K562 (cell line): ENCODE measurements around the gene TMEM225B. TPM values are rescaled to one million over a fixed set of nuclear protein-coding genes. Genes with fewer than 3 reads are reported as not detected.

ENCODE experiments used
- ATAC-seq: fragments of 200-7000 bp; cut with Tn5 transposase; 3 replicates; pipeline ENCODE4 v1.9.1; 2020; ENCODE audit warnings: moderate library complexity
- BruUV-seq: library from RNA; stranded (reverse); fragments of 400-500 nt; replicated peaks from 2 replicates; lab custom pipeline; 2021; lab: Mats Ljungman, UMichigan
- CTCF ChIA-PET: fragments of 300-600 bp; formaldehyde crosslinking; extraction: SDS; loops from one replicate; lab custom pipeline; 2021; ENCODE audit warnings: low intra/inter-chr PET ratio; lab: Yijun Ruan, JAX
- POLR2A ChIA-PET: fragments of 300-600, 350-650 bp; sonication (Branson Sonifier 250); formaldehyde crosslinking; extraction: SDS; loops from one replicate; lab custom pipeline; 2021; ENCODE audit warnings: antibody characterized with exemption, inconsistent platforms; lab: Yijun Ruan, JAX
- DNase-seq, 4 experiments: peaks; one replicate each; pipeline versions ENCODE4 v3.0.0 to v3.0.0-alpha.2; 2011 to 2018; ENCODE audit warnings: low spot score in 3 of 4, mixed read lengths in 3 of 4; ENCODE audit errors: extremely low read depth in 1 of 4
- FAIRE-seq: peaks from 2 replicates; lab custom pipeline; 2011; peaks lifted over from hg19 to GRCh38; lab: Jason Lieb, UNC
- H2AFZ ChIP-seq: 2 replicates; pipeline ENCODE4 v1.6.0; 2011; ENCODE audit warnings: low read depth, low read length, control low read depth, inconsistent platforms
- H3K27ac ChIP-seq: fragments of 200-600 bp; 3 replicates; pipeline ENCODE4 v1.8.0; 2011; ENCODE audit warnings: low read depth, mild to moderate bottlenecking, control low read depth, inconsistent platforms, low read length, moderate library complexity, mixed read lengths; ENCODE audit errors: extremely low read depth
- H3K27me3 ChIP-seq, 2 experiments: fragments of 300-600 bp in 1 of 2; 2 replicates in 1 of 2; 3 replicates in 1 of 2; pipeline versions ENCODE4 v1.6.0 to v1.8.0; 2011; ENCODE audit warnings: inconsistent platforms in 2 of 2, low read length in 2 of 2, mild to moderate bottlenecking in 1 of 2, mixed read lengths in 1 of 2, moderate library complexity in 1 of 2; ENCODE audit not compliant: control insufficient read depth in 2 of 2, insufficient read depth in 2 of 2
- H3K36me3 ChIP-seq: fragments of 300-600 bp; 3 replicates; pipeline ENCODE4 v1.8.0; 2011; ENCODE audit warnings: mild to moderate bottlenecking, low read length, inconsistent platforms; ENCODE audit not compliant: control insufficient read depth, insufficient read depth
- H3K4me1 ChIP-seq, 2 experiments: fragments of 200-600 bp in 1 of 2; replicated peaks in 1 of 2; 2 replicates in 1 of 2; 3 replicates in 1 of 2; pipeline versions ENCODE4 v1.5.1 to v1.8.0; 2011; ENCODE audit warnings: inconsistent platforms in 2 of 2, low read length in 2 of 2, mild to moderate bottlenecking in 1 of 2, mixed read lengths in 1 of 2, moderate library complexity in 1 of 2; ENCODE audit not compliant: control insufficient read depth in 2 of 2, insufficient read depth in 2 of 2
- H3K4me2 ChIP-seq: 2 replicates; pipeline ENCODE4 v1.6.1; 2011; ENCODE audit warnings: low read length, control low read depth, inconsistent platforms, mixed read lengths; ENCODE audit not compliant: insufficient read depth
- H3K4me3 ChIP-seq: fragments of 200-600 bp; sonication (generic), shearing (Covaris generic); 2 replicates; pipeline ENCODE4 v1.5.1; 2016; ENCODE audit warnings: control low read depth, inconsistent platforms
- H3K79me2 ChIP-seq: fragments of 200-600 bp; 3 replicates; pipeline ENCODE4 v1.8.0; 2011; ENCODE audit warnings: low read length, inconsistent platforms; ENCODE audit not compliant: control insufficient read depth, insufficient read depth
- H3K9ac ChIP-seq, 2 experiments: 2 replicates each; pipeline versions ENCODE4 v1.6.0 to v1.6.1; 2011; ENCODE audit warnings: low read depth in 2 of 2, low read length in 2 of 2, control low read depth in 1 of 2, inconsistent platforms in 1 of 2, mild to moderate bottlenecking in 1 of 2, mixed read lengths in 1 of 2; ENCODE audit not compliant: insufficient read depth in 1 of 2
- H3K9me1 ChIP-seq: one replicate; pipeline ENCODE4 v1.6.0; 2011; ENCODE audit warnings: inconsistent platforms, mild to moderate bottlenecking, low read length, moderate library complexity; ENCODE audit not compliant: control insufficient read depth, insufficient read depth
- H3K9me3 ChIP-seq: replicated peaks from 2 replicates; pipeline ENCODE4 v1.5.1; 2011; ENCODE audit warnings: low read depth, low read length, inconsistent platforms; ENCODE audit not compliant: control insufficient read depth, insufficient read depth
- H4K20me1 ChIP-seq: replicated peaks from 2 replicates; pipeline ENCODE4 v1.6.1; 2011; ENCODE audit warnings: low read length, inconsistent platforms, mixed read lengths; ENCODE audit not compliant: control insufficient read depth, insufficient read depth
- ARID2 ChIP-seq: fragments of 450-650 bp; IDR thresholded peaks from 2 replicates; pipeline ENCODE4 v1.6.1; 2017; ENCODE audit warnings: antibody characterized with exemption, mild to moderate bottlenecking
- ARNT ChIP-seq, 2 experiments: fragments of 450-650 bp; IDR thresholded peaks; 2 replicates each; pipeline ENCODE4 v1.6.1; 2016; ENCODE audit warnings: mild to moderate bottlenecking in 1 of 2
- CBFA2T3 ChIP-seq: fragments of 450-650 bp; IDR thresholded peaks from 2 replicates; pipeline ENCODE4 v1.6.1; 2017
- CBX1 ChIP-seq: sonication (generic); IDR thresholded peaks from 2 replicates; pipeline ENCODE4 v1.6.1; 2016; ENCODE audit warnings: antibody characterized with exemption, low read depth, mild to moderate bottlenecking
- E2F3 ChIP-seq: fragments of 250-450 bp; sonication (Bioruptor Pico); IDR thresholded peaks from 2 replicates; pipeline ENCODE4 v1.4.0; 2020; ENCODE audit warnings: mild to moderate bottlenecking
- FOXJ3 ChIP-seq: sonication (generic); formaldehyde crosslinking; IDR thresholded peaks from 2 replicates; pipeline ENCODE4 v1.4.0; 2020; ENCODE audit warnings: mild to moderate bottlenecking, missing genetic modification reagents
- HDGF ChIP-seq: fragments of 450-650 bp; IDR thresholded peaks from 2 replicates; pipeline ENCODE4 v1.6.1; 2016
- KAT2B ChIP-seq: IDR thresholded peaks from one replicate; pipeline ENCODE4 v1.6.1; 2012; ENCODE audit warnings: low read depth, mild to moderate bottlenecking, control low read depth, inconsistent platforms, low read length, moderate library complexity
- KDM4B ChIP-seq, 2 experiments: fragments of 450-650 bp in 1 of 2; sonication (generic) in 1 of 2; IDR thresholded peaks; 2 replicates each; pipeline ENCODE4 v1.6.1; 2016 to 2017; ENCODE audit warnings: borderline replicate concordance in 2 of 2, antibody characterized with exemption in 1 of 2, low read depth in 1 of 2, mild to moderate bottlenecking in 1 of 2
- MAFF ChIP-seq: IDR thresholded peaks from 2 replicates; pipeline ENCODE4 v1.6.1; 2012; ENCODE audit warnings: low read length, improper control_type of control experiment
- NONO ChIP-seq, 2 experiments: fragments of 200-400 bp in 1 of 2; fragments of 450-650 bp in 1 of 2; formaldehyde crosslinking in 1 of 2; IDR thresholded peaks; 2 replicates each; pipeline ENCODE4 v1.6.1; 2017; ENCODE audit warnings: low read depth in 2 of 2, mild to moderate bottlenecking in 2 of 2, moderate library complexity in 2 of 2, low read length in 1 of 2
- POLR2AphosphoS2 ChIP-seq: IDR thresholded peaks from 2 replicates; pipeline ENCODE4 v1.6.1; 2012; ENCODE audit warnings: low read length, improper control_type of control experiment
- RUNX1 ChIP-seq: sonication (generic); IDR thresholded peaks from 2 replicates; pipeline ENCODE4 v1.6.1; 2016; ENCODE audit warnings: antibody characterized with exemption, low read depth
- SP2 ChIP-seq: IDR thresholded peaks from 2 replicates; pipeline ENCODE4 v1.6.1; 2011; ENCODE audit warnings: mild to moderate bottlenecking, low read depth, low read length, moderate library complexity; ENCODE audit not compliant: poor library complexity, severe bottlenecking; ENCODE audit errors: extremely low read depth
- ZFP36 ChIP-seq: fragments of 150-350 bp; IDR thresholded peaks from 2 replicates; pipeline ENCODE4 v1.6.1; 2018; ENCODE audit warnings: low read length, low read depth; ENCODE audit not compliant: partially characterized antibody
- ZNF445 ChIP-seq: fragments of 250-450 bp; sonication (Bioruptor Pico); IDR thresholded peaks from 2 replicates; pipeline ENCODE4 v1.4.0; 2020; ENCODE audit warnings: low read depth, mild to moderate bottlenecking, moderate library complexity
- ZNF589 ChIP-seq: fragments of 200-800 bp; sonication (Bioruptor generic); IDR thresholded peaks from 2 replicates; pipeline ENCODE4 v1.6.1; 2016; ENCODE audit warnings: low read depth, missing genetic modification characterization, missing compliant biosample characterization
- ZNF695 ChIP-seq: fragments of 450-650 bp; formaldehyde crosslinking; IDR thresholded peaks from 2 replicates; pipeline ENCODE4 v1.4.0; 2020; ENCODE audit warnings: mild to moderate bottlenecking, moderate library complexity
- WGBS: fragments of 100-300 bp; shearing (Covaris generic); methylation state at CpG from one replicate; pipeline ENCODE4 v1.1.6; 2016; ENCODE audit warnings: low coverage, mixed read lengths; ENCODE audit not compliant: insufficient coverage; ENCODE audit errors: missing lambda C conversion rate; 5-methylcytosine and 5-hydroxymethylcytosine counted together
- in situ Hi-C: fragments of 300-500 bp; cut with MboI; formaldehyde crosslinking; loops from 4 replicates; pipeline ENCODE4 v1.15.0; 2018; ENCODE audit warnings: inconsistent platforms, mixed read lengths
- intact Hi-C: fragments of 100-400 bp; cut with micrococcal nuclease; formaldehyde crosslinking; loops from 2 replicates; pipeline ENCODE4 v1.14.2; 2022
- polyA plus RNA-seq, 8 experiments: library from polyadenylated mRNA; depleted of rRNA in 4 of 8; stranded (reverse) in 5 of 8; unstranded in 3 of 8; fragments of >200 nt; fragmentation: Nextera tagmentation in 2 of 8; fragmentation: Illumina TruSeq in 1 of 8; extraction: Ambion mirVana in 2 of 8; extraction: Trizol in 1 of 8; gene quantifications; 2 replicates each; pipeline versions ENCODE4 v1.2.1 to v1.2.3, GENCODE V29; 2011 to 2014; ENCODE audit warnings: inconsistent platforms in 1 of 8, missing spikeins in 1 of 8
- total RNA-seq, 7 experiments: library from RNA; depleted of rRNA in 6 of 7; stranded (reverse); fragments of >200 nt in 6 of 7; fragmentation: Illumina TruSeq in 2 of 7; extraction: Trizol in 2 of 7; gene quantifications; 2 replicates each; pipeline versions ENCODE4 v1.2.1 to v1.2.3, GENCODE V29; 2011 to 2021; ENCODE audit warnings: low replicate concordance in 1 of 7
- TF ChIP-seq, protein P1 (sequence below): fragments of 200-400 bp; formaldehyde crosslinking; IDR thresholded peaks from 2 replicates; pipeline ENCODE4 v1.6.1; 2017; ENCODE audit warnings: mild to moderate bottlenecking, low read depth, low read length, moderate library complexity

The TMEM225B gene
- total and polyA plus RNA-seq, 9 of the 15 experiments (the other 6 are each of a cell fraction or from before 2014, with no cell fraction given): 0.08 to 0.73 (median 0.56) TPM

- Histone ChIP-seq H3K27me3 (no peaks in the 10 kb centered on the region), H3K9ac (no peak overlapping the region), H3K79me2 (no peaks in the 10 kb centered on the region), H3K4me3 (no peak overlapping the region), H3K27ac (no peak overlapping the region), H3K9me1 (no peaks in the 10 kb centered on the region), H3K4me1 (peaks cover 0 to 6% of the 10 kb centered on the region in 2 experiments; a peak in 2 of 5 replicates), H4K20me1 (peaks cover 11% of the 10 kb centered on the region; the same call in 1 of the 2 replicates), H3K36me3 (peaks cover 98% of the 10 kb centered on the region), H3K9me3 (no peaks in the 10 kb centered on the region), H3K4me2 (no peak overlapping the region), H2AFZ (no peak overlapping the region)
- CTCF ChIA-PET: no interaction called here
- FAIRE-seq (no peak), ATAC-seq (no peak), DNase-seq (no peak)
- WGBS: 91% methylated on average over 9 of the region's 9 CpGs
- in situ Hi-C loops: no loop called here
- BruUV-seq: no TSS peak
- intact Hi-C loops: no loop called here
- TF ChIP-seq ZNF589 (no peak), E2F3 (CRISPR knock-in tag) (no peak), KAT2B (no peak), ARID2 (no peak), FOXJ3 (CRISPR knock-in tag) (no peak), CBFA2T3 (no peak), ZNF695 (CRISPR knock-in tag) (no peak), ARNT (IDR thresholded peaks at IDR 0.05) (no peak), POLR2AphosphoS2 (no peak), MAFF (no peak), ZNF445 (CRISPR knock-in tag) (no peak), HDGF (no peak), CBX1 (no peak), KDM4B (IDR thresholded peaks at IDR 0.05; ENCODE audit: borderline replicate concordance in 2 of 2, low read depth in 1 of 2) (no peak), ZFP36 (no peak), NONO (IDR thresholded peaks at IDR 0.05; ENCODE audit: low read depth in 2 of 2, low read length in 1 of 2) (no peak), RUNX1 (no peak), SP2 (no peak)
- TF ChIP-seq, protein P1, sequence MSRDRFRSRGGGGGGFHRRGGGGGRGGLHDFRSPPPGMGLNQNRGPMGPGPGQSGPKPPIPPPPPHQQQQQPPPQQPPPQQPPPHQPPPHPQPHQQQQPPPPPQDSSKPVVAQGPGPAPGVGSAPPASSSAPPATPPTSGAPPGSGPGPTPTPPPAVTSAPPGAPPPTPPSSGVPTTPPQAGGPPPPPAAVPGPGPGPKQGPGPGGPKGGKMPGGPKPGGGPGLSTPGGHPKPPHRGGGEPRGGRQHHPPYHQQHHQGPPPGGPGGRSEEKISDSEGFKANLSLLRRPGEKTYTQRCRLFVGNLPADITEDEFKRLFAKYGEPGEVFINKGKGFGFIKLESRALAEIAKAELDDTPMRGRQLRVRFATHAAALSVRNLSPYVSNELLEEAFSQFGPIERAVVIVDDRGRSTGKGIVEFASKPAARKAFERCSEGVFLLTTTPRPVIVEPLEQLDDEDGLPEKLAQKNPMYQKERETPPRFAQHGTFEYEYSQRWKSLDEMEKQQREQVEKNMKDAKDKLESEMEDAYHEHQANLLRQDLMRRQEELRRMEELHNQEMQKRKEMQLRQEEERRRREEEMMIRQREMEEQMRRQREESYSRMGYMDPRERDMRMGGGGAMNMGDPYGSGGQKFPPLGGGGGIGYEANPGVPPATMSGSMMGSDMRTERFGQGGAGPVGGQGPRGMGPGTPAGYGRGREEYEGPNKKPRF: no peak
- POLR2A ChIA-PET: interaction anchor here (0.9 to 1.4 kb wide), 2 partner anchors 9 to 47 kb away, joined by 3 to 5 read pairs; no protein-coding TSS in a partner anchor
Measured at GRCh38 chr7:99623702-99624447, 25.8 kb downstream of the TMEM225B start.
